Left cardiac atrium (tissue), 4 donors: ENCODE measurements around the gene PLET1. TPM values are rescaled to one million over a fixed set of nuclear protein-coding genes. Genes with fewer than 3 reads are reported as not detected.

Experiments
- ATAC-seq, 2 donors: fragments of 200-7000 bp; cut with Tn5 transposase; one replicate each; pipeline ENCODE4 v1.9.1; 2020; ENCODE audit warnings: mild to moderate bottlenecking in 2 of 2, moderate library complexity in 2 of 2
- DNase-seq: peaks from one replicate; pipeline ENCODE4 v3.0.0-alpha.2; 2020
- intact Hi-C, 2 donors: fragments of 100-400 bp; cut with DNase I; formaldehyde crosslinking; loops; one replicate each; pipeline versions ENCODE4 v1.14.1 to v1.15.1; 2022 to 2023
- total RNA-seq, 2 donors: library from RNA; stranded (reverse); fragmentation: NEBNext Ultra II Directional; extraction: Animal tissue kit (Norgen Biotek cat#: 25700); gene quantifications; one replicate each; pipeline ENCODE4 v1.2.1, GENCODE V29; 2021
- donor health status: DM: no; HTN: yes; CAD: no.
- donor health status: DM: no; HTN: yes; CAD: no; lungs with severe emphysema.
- donor health status: DM: yes; HTN: yes; CAD: no.
- donor health status: Dilated cardiomyopathy.

Gene PLET1
- total RNA-seq, 2 donors from 2014 or later, result not detected

GRCh38 chr11:112255067-112255720 is 5.5 kb downstream of the PLET1 start:
- DNase-seq (peak; percentile 29), ATAC-seq (peak in 1 of 2 donors; percentile 60)
- intact Hi-C loops, result no loop called here

DNA sequence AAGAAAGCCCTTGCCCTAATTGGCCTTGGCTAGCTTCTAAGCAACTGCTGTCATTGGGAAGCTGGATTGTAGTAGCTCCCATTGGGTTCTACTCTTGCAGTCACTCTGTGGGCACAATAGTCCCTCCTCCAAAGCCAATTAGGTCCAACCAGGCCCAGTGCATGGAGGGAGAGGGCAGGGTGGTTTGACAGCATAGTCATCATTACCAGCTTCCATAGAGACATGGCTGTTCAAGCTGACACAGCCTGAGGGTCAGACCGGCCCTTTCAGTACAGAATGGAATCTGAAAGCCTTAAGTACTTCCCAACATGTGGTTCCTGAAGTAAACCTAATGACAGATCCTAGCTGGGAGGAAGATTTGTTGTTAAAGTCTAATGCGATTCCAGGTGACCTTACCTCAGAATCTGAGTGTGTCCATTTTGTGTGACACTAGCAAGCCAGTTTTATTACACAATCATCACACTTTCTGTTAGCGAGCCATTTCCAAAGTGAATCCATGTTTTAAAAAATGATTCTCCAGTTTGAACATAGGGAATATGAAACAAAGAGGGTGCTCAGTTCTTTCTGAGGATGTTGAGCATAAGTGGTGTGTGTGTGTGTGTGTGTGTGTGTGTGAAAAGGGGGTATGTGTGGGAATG is 6.9 kb downstream of the PLET1 start:
- intact Hi-C loops, result no loop called here
- ATAC-seq, result no peak
- DNase-seq, result no peak

GRCh38 chr11:112249871-112250610 is 10.6 kb downstream of the PLET1 start:
- ATAC-seq, result no peak
- intact Hi-C loops, result no loop called here
- DNase-seq, result no peak

DNA sequence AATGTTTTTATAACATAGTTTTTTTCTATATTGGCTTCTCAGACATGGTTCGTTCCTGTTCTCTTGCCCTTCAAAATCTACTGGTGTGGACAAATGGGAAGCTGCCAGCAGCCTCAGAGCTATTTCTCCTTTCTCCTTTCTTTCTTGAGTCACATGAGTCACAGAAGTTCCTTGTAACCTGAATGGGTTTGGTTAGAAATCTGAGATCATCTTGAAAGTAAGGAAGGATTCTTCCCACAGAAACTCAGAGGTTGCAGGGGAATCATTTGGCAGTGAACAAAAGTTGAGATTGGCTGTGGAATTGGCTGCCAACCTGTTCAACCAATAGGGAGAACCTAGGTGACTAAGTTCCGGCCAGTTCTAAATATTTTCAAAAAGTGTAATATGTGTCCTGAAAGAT is 12.5 kb downstream of the PLET1 start:
- DNase-seq (no peak), ATAC-seq (no peak)
- intact Hi-C loops, result no loop called here

DNA sequence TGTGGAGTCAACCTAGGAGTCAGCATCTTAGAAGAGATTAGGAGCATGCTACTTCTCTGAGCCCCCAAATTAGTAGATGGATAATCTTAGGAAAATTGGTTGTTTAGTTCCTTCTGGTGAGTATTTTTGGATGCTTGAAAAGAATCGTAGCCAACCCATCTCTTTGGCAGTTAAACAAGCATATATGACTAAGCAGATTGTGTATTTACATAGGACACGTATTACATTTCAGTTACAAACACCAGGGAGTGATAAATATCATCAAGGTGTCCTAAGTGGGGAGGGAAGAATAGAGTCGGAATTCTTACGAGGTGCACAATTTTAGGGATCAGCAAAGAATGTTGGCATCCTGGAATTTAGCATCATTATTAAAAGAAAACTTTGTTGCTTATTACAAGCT is 13.5 kb downstream of the PLET1 start:
- no peak for DNase-seq
- ATAC-seq, result no peak
- intact Hi-C loops, result no loop called here

- intact Hi-C loops, result no loop called here
- DNase-seq (no peak), ATAC-seq (peak; percentile 67 to 71)
Measured at GRCh38 chr11:112241486-112241885, 19.2 kb downstream of the PLET1 start.

DNA sequence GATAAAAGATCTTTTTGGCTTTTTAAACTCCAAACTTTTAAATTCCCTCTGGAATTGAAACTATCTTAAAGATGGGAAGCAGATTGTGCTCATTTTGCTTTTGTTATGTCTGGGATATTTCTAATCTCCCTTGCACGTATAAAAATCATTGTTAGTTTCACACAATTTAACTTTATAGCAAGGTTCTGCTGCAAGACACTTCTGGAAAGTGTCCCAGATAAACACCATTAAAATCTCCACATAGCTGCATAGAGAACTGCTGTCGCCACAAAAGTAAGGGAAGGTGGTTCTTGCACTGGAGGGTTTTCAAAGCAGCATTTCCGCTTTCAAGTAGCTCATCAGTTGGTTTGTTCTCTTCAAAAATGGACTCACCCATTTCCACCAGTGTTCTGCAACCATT is 22.6 kb downstream of the PLET1 start:
- no peak for DNase-seq
- ATAC-seq, result no peak
- intact Hi-C loops, result no loop called here

- ATAC-seq, result no peak
- intact Hi-C loops, result no loop called here
- DNase-seq, result no peak
Measured at GRCh38 chr11:112237451-112237850, 23.2 kb downstream of the PLET1 start.

DNA sequence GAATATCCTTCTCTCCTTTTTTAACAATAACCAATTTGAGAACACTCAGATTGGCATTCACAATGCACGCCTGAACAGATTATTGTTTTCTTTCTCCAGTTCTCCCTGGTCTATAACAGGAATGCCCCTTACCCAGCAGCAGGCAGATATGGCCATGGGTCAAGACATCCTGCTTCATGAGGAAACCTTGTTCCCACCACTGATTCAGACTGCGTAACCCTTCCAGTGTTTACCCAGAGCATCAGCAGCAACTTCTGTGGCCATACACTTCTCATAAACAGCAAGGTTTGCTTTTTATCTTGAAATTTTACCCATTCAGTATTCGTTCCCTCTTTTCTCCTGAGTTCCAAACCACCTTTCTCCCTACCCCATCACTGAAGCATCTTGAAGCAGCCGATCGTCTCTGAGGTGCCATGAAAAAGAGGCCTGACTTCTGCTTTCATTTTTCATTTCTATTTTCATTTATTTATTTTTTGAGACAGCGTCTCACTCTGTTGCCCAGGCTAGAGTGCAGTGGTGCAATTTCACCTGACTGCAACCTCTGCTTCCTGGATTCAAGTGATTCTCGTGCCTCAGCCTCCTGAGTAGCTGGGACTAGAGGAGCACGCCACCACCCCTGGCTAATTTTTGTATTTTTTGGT is 24.8 kb downstream of the PLET1 start:
- intact Hi-C loops, result no loop called here
- no peak for DNase-seq
- no peak for ATAC-seq

- intact Hi-C loops, result no loop called here
- ATAC-seq (no peak), DNase-seq (no peak)
Measured at GRCh38 chr11:112231952-112232351, 28.7 kb downstream of the PLET1 start.

GRCh38 chr11:112229746-112230433 is 30.8 kb downstream of the PLET1 start:
- ATAC-seq, result no peak
- intact Hi-C loops, result no loop called here
- no peak for DNase-seq

GRCh38 chr11:112229159-112229558 is 31.5 kb downstream of the PLET1 start:
- intact Hi-C loops, result no loop called here
- ATAC-seq (no peak), DNase-seq (no peak)

DNA sequence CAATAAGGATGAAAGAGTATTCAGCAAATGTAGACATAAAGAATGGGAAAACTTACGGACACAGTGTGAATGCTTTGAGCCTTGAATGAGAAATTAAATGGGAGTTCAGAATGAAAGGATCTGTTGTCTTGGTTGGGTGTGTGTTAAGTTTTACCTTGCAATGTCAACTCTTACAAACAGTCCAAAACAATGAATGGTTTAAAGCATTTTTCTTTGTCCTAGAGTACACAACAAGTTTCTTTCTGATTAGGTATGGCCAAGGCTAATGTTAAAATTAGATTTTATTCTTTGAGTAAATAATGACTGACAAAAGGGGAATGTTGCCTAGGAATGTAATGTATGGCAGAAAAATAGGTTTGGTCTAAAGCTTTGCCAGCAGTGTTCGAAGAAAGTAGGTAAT is 32.0 kb downstream of the PLET1 start:
- ATAC-seq, result no peak

DNA sequence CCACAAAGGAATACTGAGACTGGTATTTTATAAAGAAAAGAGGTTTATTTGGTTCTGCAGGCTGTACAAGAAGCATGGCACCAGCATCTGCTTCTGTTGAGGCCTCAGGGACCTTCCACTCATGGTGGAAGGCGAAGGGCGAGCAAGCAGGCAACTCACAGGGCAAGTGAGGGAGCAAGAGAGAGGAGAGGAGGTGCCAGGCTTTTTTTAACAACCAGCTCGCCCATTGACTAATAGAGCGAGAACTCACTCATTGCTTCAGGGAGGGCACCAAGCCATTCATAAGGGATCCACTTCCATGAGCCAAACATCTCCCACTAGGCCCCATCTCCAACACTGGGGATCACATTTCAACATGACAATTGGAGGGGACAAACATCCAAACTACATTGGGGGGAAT is 33.2 kb downstream of the PLET1 start:
- DNase-seq, result no peak
- ATAC-seq, result no peak
- intact Hi-C loops, result no loop called here

More for the DNA sequence above, 32.0 kb downstream of the PLET1 start:
- intact Hi-C loops, result no loop called here
- no peak for DNase-seq

GRCh38 chr11:112226831-112227401 is 33.7 kb downstream of the PLET1 start:
- peak; percentile 58 to 62 for ATAC-seq
- DNase-seq, result no peak

GRCh38 chr11:112226062-112226830 is 34.4 kb downstream of the PLET1 start, which contains the start of gene PTS:
PTS (plus strand) TSS chr11:112226428; CDS start chr11:112226444, 16 bp downstream.
- peak; percentile 97 to 98 for ATAC-seq
- intact Hi-C loops, result no loop called here
- DNase-seq, result peak; percentile 92

More at GRCh38 chr11:112226831-112227401, 33.7 kb downstream of the PLET1 start:
- intact Hi-C loops, result no loop called here

DNA sequence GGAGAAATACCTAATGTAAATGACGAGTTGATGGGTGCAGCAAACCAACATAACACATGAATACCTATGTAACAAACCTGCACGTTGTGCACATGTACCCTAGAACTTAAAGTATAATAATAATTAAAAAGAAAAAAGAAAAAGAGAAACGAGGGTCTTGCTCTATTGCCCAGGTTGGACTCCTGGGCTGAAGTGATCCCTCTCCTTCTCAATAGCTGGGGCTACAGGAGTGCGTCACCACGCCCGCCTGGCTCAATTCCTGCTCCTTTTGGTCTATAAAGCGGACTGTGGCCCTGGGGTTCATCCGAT is 35.0 kb downstream of the PLET1 start:
- no peak for ATAC-seq
- peak; percentile 81 for DNase-seq
- intact Hi-C loops, result no loop called here

- intact Hi-C loops, result no loop called here
- ATAC-seq, result no peak
- no peak for DNase-seq
Measured at GRCh38 chr11:112223754-112224532, 36.7 kb downstream of the PLET1 start.
